Inferior parietal cortex (tissue), 1 donor: Measurements from ENCODE around the gene ARRB1.

Experiments used
- DNase-seq: peaks from one replicate; pipeline ENCODE4 v3.0.0-alpha.2; 2016; ENCODE audit errors: extremely low spot score

ARRB1 gene

GRCh38 chr11:75223954-75224643 lies 127.4 kb downstream of the ARRB1 start:
- no peak for DNase-seq

GRCh38 chr11:75219869-75220268 lies 131.6 kb downstream of the ARRB1 start:
- DNase-seq, result no peak

- no peak for DNase-seq
Observed at GRCh38 chr11:75214843-75215242, 136.6 kb downstream of the ARRB1 start.

- peak; percentile 48 for DNase-seq
Observed at GRCh38 chr11:75214411-75214821, 137.0 kb downstream of the ARRB1 start.
